Endothelial cell of umbilical vein (primary cell): ENCODE data around the gene MIOS. TPM values are rescaled to one million over a fixed set of nuclear protein-coding genes. Genes with fewer than 3 reads are reported as not detected.

Experiments used
- Bru-seq: library from RNA; stranded (reverse); fragments of 400-500 nt; gene quantifications from one replicate; lab custom pipeline; 2021; lab: Mats Ljungman, UMichigan
- BruChase-seq, 2 experiments: library from RNA; stranded (reverse); fragments of 400-500 nt; gene quantifications; one replicate each; lab custom pipeline; 2021; lab: Mats Ljungman, UMichigan
- BruUV-seq: library from RNA; stranded (reverse); fragments of 400-500 nt; replicated peaks from 2 replicates; lab custom pipeline; 2021; lab: Mats Ljungman, UMichigan
- CTCF ChIA-PET: fragments of 300-600, 350-600 bp; sonication (Branson Sonifier 250); formaldehyde crosslinking; loops from one replicate; lab custom pipeline; 2021; ENCODE audit warnings: antibody characterized with exemption, inconsistent platforms; lab: Charles Lee
- POLR2A ChIA-PET: fragments of 300-600, 350-600 bp; sonication (Branson Sonifier 250); formaldehyde crosslinking; loops from one replicate; lab custom pipeline; 2021; ENCODE audit warnings: antibody characterized with exemption, inconsistent platforms; lab: Charles Lee
- DNase-seq: peaks from one replicate; pipeline ENCODE4 v3.0.0-alpha.2; 2011; ENCODE audit warnings: low read depth, low spot score
- FAIRE-seq: peaks from 2 replicates; lab custom pipeline; 2011; peaks lifted over from hg19 to GRCh38; lab: Jason Lieb, UNC
- H2AFZ ChIP-seq: 2 replicates; pipeline ENCODE4 v1.6.0; 2012; ENCODE audit warnings: low read depth, low read length, control low read depth, inconsistent platforms
- H3K27ac ChIP-seq: 2 replicates; pipeline ENCODE4 v1.5.1; 2011; ENCODE audit warnings: low read depth, mild to moderate bottlenecking, control low read depth, low read length, moderate library complexity; ENCODE audit not compliant: insufficient read depth
- H3K27me3 ChIP-seq, 2 experiments: 2 replicates each; pipeline versions ENCODE4 v1.6.0 to v1.6.1; 2011; ENCODE audit warnings: low read length in 2 of 2, mixed read lengths in 1 of 2; ENCODE audit not compliant: control insufficient read depth in 2 of 2, insufficient read depth in 2 of 2
- H3K36me3 ChIP-seq, 2 experiments: 2 replicates in 1 of 2; 3 replicates in 1 of 2; pipeline ENCODE4 v1.5.1; 2011; ENCODE audit warnings: low read length in 2 of 2, mild to moderate bottlenecking in 1 of 2, moderate library complexity in 1 of 2; ENCODE audit not compliant: control insufficient read depth in 2 of 2, insufficient read depth in 2 of 2; ENCODE audit errors: extremely low read depth in 1 of 2
- H3K4me1 ChIP-seq: 3 replicates; pipeline ENCODE4 v1.5.1; 2011; ENCODE audit warnings: mild to moderate bottlenecking, low read length; ENCODE audit not compliant: control insufficient read depth, insufficient read depth; ENCODE audit errors: extremely low read depth
- H3K4me2 ChIP-seq: 2 replicates; pipeline ENCODE4 v1.6.1; 2011; ENCODE audit warnings: low read length, control low read depth, mixed read lengths; ENCODE audit not compliant: insufficient read depth
- H3K4me3 ChIP-seq, 3 experiments: fragments of 200-600 bp in 1 of 3; sonication (generic), shearing (Covaris generic) in 1 of 3; replicated peaks in 1 of 3; 2 replicates each; pipeline ENCODE4 v1.5.1; 2011 to 2016; ENCODE audit warnings: control low read depth in 3 of 3, low read length in 3 of 3, mild to moderate bottlenecking in 2 of 3, inconsistent platforms in 1 of 3, low read depth in 1 of 3, moderate library complexity in 1 of 3; ENCODE audit not compliant: insufficient read depth in 1 of 3
- H3K79me2 ChIP-seq: 2 replicates; pipeline ENCODE4 v1.6.0; 2012; ENCODE audit warnings: low read length, inconsistent platforms; ENCODE audit not compliant: control insufficient read depth, insufficient read depth
- H3K9ac ChIP-seq: replicated peaks from 2 replicates; pipeline ENCODE3; 2011; ENCODE audit warnings: low read length, control low read depth; ENCODE audit not compliant: insufficient read depth; ENCODE audit errors: extremely low read depth
- H3K9me1 ChIP-seq: replicated peaks from 3 replicates; pipeline ENCODE4 v1.6.0; 2011; ENCODE audit warnings: mild to moderate bottlenecking, low read length; ENCODE audit not compliant: control insufficient read depth, insufficient read depth; ENCODE audit errors: extremely low read depth
- H3K9me3 ChIP-seq: replicated peaks from 2 replicates; pipeline ENCODE4 v1.5.1; 2012; ENCODE audit warnings: low read length, inconsistent platforms; ENCODE audit not compliant: control insufficient read depth, insufficient read depth
- H4K20me1 ChIP-seq: replicated peaks from 2 replicates; pipeline ENCODE3; 2011; ENCODE audit warnings: mild to moderate bottlenecking, low read length; ENCODE audit not compliant: control insufficient read depth, insufficient read depth; ENCODE audit errors: extremely low read depth
- EZH2 ChIP-seq: IDR thresholded peaks from 2 replicates; pipeline ENCODE4 v1.6.1; 2012; ENCODE audit warnings: borderline replicate concordance, low read depth, mild to moderate bottlenecking, moderate library complexity, low read length, inconsistent platforms; ENCODE audit not compliant: severe bottlenecking
- FOS ChIP-seq: IDR thresholded peaks from 2 replicates; pipeline ENCODE4 v1.6.1; 2011; ENCODE audit warnings: mild to moderate bottlenecking, low read length, moderate library complexity, borderline replicate concordance; ENCODE audit not compliant: insufficient read depth
- GATA2 ChIP-seq: IDR thresholded peaks from 2 replicates; pipeline ENCODE4 v1.7.0; 2011; ENCODE audit warnings: low read depth, mild to moderate bottlenecking, moderate library complexity, mixed read lengths, low read length; ENCODE audit not compliant: insufficient read length, insufficient read depth
- JUN ChIP-seq: IDR thresholded peaks from 2 replicates; pipeline ENCODE4 v1.6.1; 2011; ENCODE audit warnings: borderline replicate concordance, low read depth; ENCODE audit not compliant: insufficient read length, insufficient read depth
- MYC ChIP-seq: IDR thresholded peaks from one replicate; pipeline ENCODE4 v1.6.1; 2011; ENCODE audit warnings: mild to moderate bottlenecking, low read depth, low read length
- POLR2A ChIP-seq: IDR thresholded peaks from 2 replicates; pipeline ENCODE4 v1.6.1; 2012; ENCODE audit warnings: low read depth, mild to moderate bottlenecking, control low read depth, low read length
- POLR2AphosphoS5 ChIP-seq: IDR thresholded peaks from 2 replicates; pipeline ENCODE4 v1.6.1; 2012; ENCODE audit warnings: low read depth, mild to moderate bottlenecking, control low read depth, low read length, moderate library complexity; ENCODE audit not compliant: insufficient read depth
- dilution Hi-C: fragments of 300-500 bp; cut with MboI; formaldehyde crosslinking; loops from one replicate; pipeline ENCODE4 v1.15.0; 2019; ENCODE audit warnings: low sequenced_read_pairs; ENCODE audit not compliant: extremely low pct_ligation_motif_present
- intact Hi-C: fragments of 100-400 bp; cut with micrococcal nuclease; formaldehyde crosslinking; loops from one replicate; pipeline ENCODE4 v1.10.0; 2022
- long read RNA-seq: library from polyadenylated mRNA; stranded (forward); transcript quantifications from one replicate; pipeline ENCODE4 v2.0.0, GENCODE V29; 2021
- polyA minus RNA-seq, 3 experiments: library from RNA; depleted of rRNA, polyadenylated mRNA; stranded (reverse); fragments of >200 nt; gene quantifications; 1 replicate in 1 of 3; 2 replicates in 2 of 3; pipeline ENCODE4 v1.2.3, GENCODE V29; 2011
- polyA plus RNA-seq, 4 experiments: library from polyadenylated mRNA; depleted of rRNA in 3 of 4; stranded (reverse) in 3 of 4; unstranded in 1 of 4; fragments of >200 nt; gene quantifications; 2 replicates each; pipeline versions ENCODE4 v1.2.1 to v1.2.3, GENCODE V29; 2011 to 2012; ENCODE audit warnings: missing spikeins in 1 of 4
- total RNA-seq: library from RNA; stranded (reverse); gene quantifications from 2 replicates; pipeline ENCODE4 v1.2.3, GENCODE V29; 2021
- TF ChIP-seq, protein P1 (sequence below): IDR thresholded peaks from 2 replicates; pipeline ENCODE4 v1.6.1; 2011; ENCODE audit not compliant: insufficient read depth, insufficient read length
- TF ChIP-seq, protein P2 (sequence below), 2 donors: IDR thresholded peaks; 1 replicate in 1 of 2; 2 replicates in 1 of 2; pipeline ENCODE4 v1.5.1; 2011; ENCODE audit warnings: low read length in 2 of 2, mild to moderate bottlenecking in 2 of 2, moderate library complexity in 2 of 2, control low read depth in 1 of 2, inconsistent platforms in 1 of 2, low read depth in 1 of 2; ENCODE audit not compliant: insufficient read depth in 1 of 2; ENCODE audit errors: extremely low read depth in 1 of 2

Gene MIOS
- 16.0 and 16.8 TPM in 2 replicates for total RNA-seq
- polyA plus RNA-seq: 5.2 and 8.5 TPM in 2 replicates
- polyA plus RNA-seq (2011; cell fraction: cytosol; rRNA removed): 7.5 and 9.0 TPM in 2 replicates
- polyA plus RNA-seq (2011; cell fraction: nucleus; rRNA removed): 14.0 and 17.7 TPM in 2 replicates
- 10.8 and 16.4 TPM in 2 replicates for polyA plus RNA-seq (2012)
- 14.5 and 18.1 TPM in 2 replicates for polyA minus RNA-seq
- polyA minus RNA-seq (2011; cell fraction: cytosol; rRNA and poly(A)+ RNA removed): 15.6 TPM
- polyA minus RNA-seq (2011; cell fraction: nucleus; rRNA and poly(A)+ RNA removed): 29.7 and 41.7 TPM in 2 replicates
- percentile 74 among the genes with signal in this experiment for Bru-seq, nascent RNA
- percentile 59 among the genes with signal in this experiment for BruChase-seq, experiment 1, labeled RNA remaining after a 6-hour chase
- percentile 67 among the genes with signal in this experiment for BruChase-seq, experiment 2, labeled RNA remaining after a 2-hour chase
- long read RNA-seq, transcript MIOS-202 (12 exons, 3,095 nt): major isoform, 5 of 32 reads
- long read RNA-seq, partial matches to known transcripts: 10 of 32 reads
- long read RNA-seq, other reads (novel, unspliced or antisense): 14 of 32 reads

DNA sequence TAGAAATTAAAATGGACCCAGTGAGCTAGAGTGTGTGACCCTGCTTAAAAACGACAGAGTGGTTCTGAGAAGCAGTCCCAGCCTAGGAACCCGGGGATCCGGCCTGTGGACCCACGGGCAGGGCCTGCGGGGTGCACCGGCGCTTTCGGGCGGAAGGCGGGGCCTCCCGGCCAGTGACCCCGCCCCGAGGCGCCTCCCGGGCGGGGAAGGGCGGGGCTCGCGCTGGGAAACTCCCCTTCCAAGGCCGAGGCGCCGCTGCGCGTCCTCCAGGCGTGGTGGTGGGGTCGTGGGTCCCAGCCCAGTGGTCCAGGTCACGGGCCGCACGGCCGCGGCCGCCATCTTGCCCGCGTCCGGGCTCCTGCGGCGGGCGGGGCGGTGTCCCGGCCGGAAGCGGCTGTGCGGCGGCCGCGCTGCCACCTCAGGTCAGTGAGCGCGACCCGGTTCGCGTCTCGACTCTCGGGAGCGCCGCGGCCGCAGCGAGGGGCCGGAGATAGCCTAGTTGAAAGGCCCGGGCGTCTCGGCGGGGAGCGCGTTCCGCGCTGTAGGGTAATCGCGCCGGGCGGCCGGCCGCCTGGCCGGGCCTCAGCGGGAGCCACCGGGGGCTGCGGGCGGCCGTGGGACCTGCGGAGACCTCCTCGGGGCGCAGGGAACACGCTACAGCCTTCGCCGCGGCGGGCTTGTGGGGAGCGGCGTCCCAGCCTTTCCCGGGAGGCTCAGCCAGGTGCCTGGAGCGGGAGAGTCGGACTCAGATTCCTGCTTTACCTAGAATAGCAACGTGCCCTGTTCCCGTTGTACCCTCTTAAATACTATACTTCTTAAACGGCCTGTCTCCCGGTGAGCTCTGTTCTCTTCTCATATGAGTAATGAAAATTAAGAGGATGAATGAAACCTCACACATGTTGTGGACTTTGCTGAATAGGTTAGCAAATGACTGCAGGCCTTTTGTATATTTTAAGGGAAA, at the start of gene MIOS:
Gene MIOS, plus strand, starts transcription at position 234 of the 961 bp plus-strand sequence. CDS start 5,592 bp downstream, outside the sequence.
- CTCF ChIA-PET: no interaction called here
- Histone ChIP-seq H3K27me3 (no peaks in the 10 kb centered on the region), H3K36me3 (no peaks in the 10 kb centered on the region)

More for the DNA sequence above, at the start of gene MIOS:
- peaks cover 37% of the 10 kb centered on the region for H3K79me2 ChIP-seq
- peaks cover 10% of the 10 kb centered on the region for H3K4me1 ChIP-seq
- FAIRE-seq (peak; percentile 57), DNase-seq (peak; percentile 75)
- dilution Hi-C loops (no loop called here), intact Hi-C loops (loop anchor here (1.0 kb wide), 3 partner anchors 73 to 401 kb away; partner anchors contain the start of genes C1GALT1, GLCCI1 and UMAD1)
- no peaks in the 10 kb centered on the region for H3K9me3 ChIP-seq
- BruUV-seq: TSS peak; percentile 35
- H2AFZ ChIP-seq: peak within 1 kb of the TSS; percentile 93
- TF ChIP-seq EZH2 (no peak), GATA2 (no peak), FOS (no peak), JUN (no peak), POLR2AphosphoS5 (peak; percentile 83), MYC (no peak), POLR2A (peak; percentile 72)
- TF ChIP-seq, protein P1, sequence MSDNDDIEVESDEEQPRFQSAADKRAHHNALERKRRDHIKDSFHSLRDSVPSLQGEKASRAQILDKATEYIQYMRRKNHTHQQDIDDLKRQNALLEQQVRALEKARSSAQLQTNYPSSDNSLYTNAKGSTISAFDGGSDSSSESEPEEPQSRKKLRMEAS: no peak
- TF ChIP-seq, protein P2, sequence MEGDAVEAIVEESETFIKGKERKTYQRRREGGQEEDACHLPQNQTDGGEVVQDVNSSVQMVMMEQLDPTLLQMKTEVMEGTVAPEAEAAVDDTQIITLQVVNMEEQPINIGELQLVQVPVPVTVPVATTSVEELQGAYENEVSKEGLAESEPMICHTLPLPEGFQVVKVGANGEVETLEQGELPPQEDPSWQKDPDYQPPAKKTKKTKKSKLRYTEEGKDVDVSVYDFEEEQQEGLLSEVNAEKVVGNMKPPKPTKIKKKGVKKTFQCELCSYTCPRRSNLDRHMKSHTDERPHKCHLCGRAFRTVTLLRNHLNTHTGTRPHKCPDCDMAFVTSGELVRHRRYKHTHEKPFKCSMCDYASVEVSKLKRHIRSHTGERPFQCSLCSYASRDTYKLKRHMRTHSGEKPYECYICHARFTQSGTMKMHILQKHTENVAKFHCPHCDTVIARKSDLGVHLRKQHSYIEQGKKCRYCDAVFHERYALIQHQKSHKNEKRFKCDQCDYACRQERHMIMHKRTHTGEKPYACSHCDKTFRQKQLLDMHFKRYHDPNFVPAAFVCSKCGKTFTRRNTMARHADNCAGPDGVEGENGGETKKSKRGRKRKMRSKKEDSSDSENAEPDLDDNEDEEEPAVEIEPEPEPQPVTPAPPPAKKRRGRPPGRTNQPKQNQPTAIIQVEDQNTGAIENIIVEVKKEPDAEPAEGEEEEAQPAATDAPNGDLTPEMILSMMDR (IDR thresholded peaks at IDR 0.05; ENCODE audit: extremely low read depth in 1 of 2, insufficient read depth in 1 of 2, low read depth in 1 of 2, low read length in 2 of 2): no peak
- peak within 1 kb of the TSS; percentile 85 for H3K27ac ChIP-seq
- H3K4me2 ChIP-seq: peak within 1 kb of the TSS; percentile 90
- H3K9ac ChIP-seq: peak within 1 kb of the TSS; percentile 80
- POLR2A ChIA-PET: no interaction called here
- no peaks in the 10 kb centered on the region for H3K9me1 ChIP-seq
- peak within 1 kb of the TSS; percentile 86 to 95 (median 91) for H3K4me3 ChIP-seq
- no peaks in the 10 kb centered on the region for H4K20me1 ChIP-seq
